ENCODE data around the gene PCDHGB5. TPM values are rescaled to one million over a fixed set of nuclear protein-coding genes. Genes with fewer than 3 reads are reported as not detected.

PCDHGB5 gene
- total RNA-seq, 1 experiment from 2014 or later: 12.4 TPM

DNA sequence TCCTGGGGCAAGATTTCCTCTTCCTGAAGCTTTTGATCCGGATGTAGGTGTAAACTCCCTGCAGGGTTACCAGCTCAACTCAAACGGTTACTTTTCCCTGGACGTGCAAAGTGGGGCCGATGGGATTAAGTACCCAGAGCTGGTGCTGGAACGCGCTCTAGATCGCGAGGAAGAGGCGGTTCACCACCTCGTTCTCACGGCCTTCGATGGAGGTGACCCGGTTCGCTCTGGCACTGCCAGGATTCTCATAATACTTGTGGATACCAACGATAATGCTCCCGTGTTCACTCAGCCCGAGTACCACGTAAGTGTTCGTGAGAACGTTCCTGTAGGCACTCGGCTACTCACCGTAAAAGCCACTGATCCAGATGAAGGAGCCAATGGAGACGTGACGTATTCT, 42.1 kb upstream of the PCDHGB5 start:
- Mint-ChIP-seq H3K4me3 (ENCODE audit: low read depth, unreplicated experiment) (no peak overlapping the region), H3K4me1 (ENCODE audit: low read depth, unreplicated experiment) (no peaks in the 10 kb centered on the region), H3K9me3 (ENCODE audit: low read depth, unreplicated experiment) (peaks cover 18% of the 10 kb centered on the region), H3K27ac (ENCODE audit: unreplicated experiment) (no peak overlapping the region), H3K27me3 (ENCODE audit: unreplicated experiment) (no peaks in the 10 kb centered on the region), H3K36me3 (ENCODE audit: insufficient read depth, unreplicated experiment) (no peaks in the 10 kb centered on the region)
- intact Hi-C loops (cut with micrococcal nuclease; ENCODE audit: unreplicated experiment): no loop called here
- no peak for DNase-seq
- CTCF ChIA-PET: interaction anchor here (0.5 kb wide), 1 partner anchor 54 kb away, joined by 3 read pairs; no protein-coding TSS in a partner anchor
- no peak for TF ChIP-seq CTCF (IDR thresholded peaks at IDR 0.05; ENCODE audit: unreplicated experiment)
- no TSS peak for BruUV-seq (replicated peaks)

GRCh38 chr5:141356133-141356532, 41.6 kb upstream of the PCDHGB5 start:
- intact Hi-C loops (cut with micrococcal nuclease; ENCODE audit: unreplicated experiment): no loop called here

GRCh38 chr5:141356950-141357349, 40.8 kb upstream of the PCDHGB5 start:
- intact Hi-C loops (cut with micrococcal nuclease; ENCODE audit: unreplicated experiment): no loop called here
- TF ChIP-seq CTCF (IDR thresholded peaks at IDR 0.05; ENCODE audit: unreplicated experiment): no peak
- no TSS peak for BruUV-seq (replicated peaks)
- Mint-ChIP-seq H3K27ac (ENCODE audit: unreplicated experiment) (no peak overlapping the region), H3K4me1 (ENCODE audit: low read depth, unreplicated experiment) (no peaks in the 10 kb centered on the region), H3K36me3 (ENCODE audit: insufficient read depth, unreplicated experiment) (peaks cover 3% of the 10 kb centered on the region), H3K4me3 (ENCODE audit: low read depth, unreplicated experiment) (no peak overlapping the region), H3K27me3 (ENCODE audit: unreplicated experiment) (no peaks in the 10 kb centered on the region), H3K9me3 (ENCODE audit: low read depth, unreplicated experiment) (peaks cover 19% of the 10 kb centered on the region)
- CTCF ChIA-PET: no interaction called here
- DNase-seq: no peak

More at GRCh38 chr5:141356133-141356532, 41.6 kb upstream of the PCDHGB5 start:
- CTCF ChIA-PET: no interaction called here
- no TSS peak for BruUV-seq (replicated peaks)
- no peaks in the 10 kb centered on the region for H3K4me1 Mint-ChIP-seq (ENCODE audit: low read depth, unreplicated experiment)
- no peak overlapping the region for H3K4me3 Mint-ChIP-seq (ENCODE audit: low read depth, unreplicated experiment)
- peaks cover 19% of the 10 kb centered on the region for H3K9me3 Mint-ChIP-seq (ENCODE audit: low read depth, unreplicated experiment)
- no peak overlapping the region for H3K27ac Mint-ChIP-seq (ENCODE audit: unreplicated experiment)
- no peaks in the 10 kb centered on the region for H3K36me3 Mint-ChIP-seq (ENCODE audit: insufficient read depth, unreplicated experiment)
- DNase-seq: no peak
- TF ChIP-seq CTCF (IDR thresholded peaks at IDR 0.05; ENCODE audit: unreplicated experiment): no peak
- no peaks in the 10 kb centered on the region for H3K27me3 Mint-ChIP-seq (ENCODE audit: unreplicated experiment)

GRCh38 chr5:141359790-141360426, 37.8 kb upstream of the PCDHGB5 start, which contains the start of gene PCDHGB2:
Gene PCDHGB2, plus strand, starts transcription at chr5:141359994. Its CDS starts 142 bp downstream, at chr5:141360136.
- H3K27me3 Mint-ChIP-seq (ENCODE audit: unreplicated experiment): no peaks in the 10 kb centered on the region
- DNase-seq: no peak
- no peak within 1 kb of the TSS for H3K4me3 Mint-ChIP-seq (ENCODE audit: low read depth, unreplicated experiment)
- TF ChIP-seq CTCF (IDR thresholded peaks at IDR 0.05; ENCODE audit: unreplicated experiment): no peak
- no peak within 1 kb of the TSS for H3K27ac Mint-ChIP-seq (ENCODE audit: unreplicated experiment)
- peaks cover 23% of the 10 kb centered on the region for H3K9me3 Mint-ChIP-seq (ENCODE audit: low read depth, unreplicated experiment)
- CTCF ChIA-PET: no interaction called here
- H3K4me1 Mint-ChIP-seq (ENCODE audit: low read depth, unreplicated experiment): no peaks in the 10 kb centered on the region
- intact Hi-C loops (cut with micrococcal nuclease; ENCODE audit: unreplicated experiment): no loop called here
- no TSS peak for BruUV-seq (replicated peaks)
- H3K36me3 Mint-ChIP-seq (ENCODE audit: insufficient read depth, unreplicated experiment): peaks cover 3% of the 10 kb centered on the region
